Measurements from ENCODE around the gene CCDC7. TPM values are rescaled to one million over a fixed set of nuclear protein-coding genes. Genes with fewer than 3 reads are reported as not detected.

The CCDC7 gene
- total and polyA plus RNA-seq, 2 experiments from 2014 or later = 2.2 TPM

- Histone ChIP-seq H3K9ac (no peak overlapping the region), H3K27ac (no peak overlapping the region), H3F3A (ENCODE audit: insufficient read depth) (no peaks in the 10 kb centered on the region), H3K4me3 (no peak overlapping the region), H3K36me3 (ENCODE audit: low read depth) (no peaks in the 10 kb centered on the region), H3K79me2 (ENCODE audit: insufficient read depth) (no peaks in the 10 kb centered on the region), H4K20me1 (ENCODE audit: insufficient read depth) (no peaks in the 10 kb centered on the region), H3K4me2 (ENCODE audit: unreplicated experiment) (no peak overlapping the region), H3K9me3 (ENCODE audit: low read depth) (no peaks in the 10 kb centered on the region), H3K4me1 (ENCODE audit: insufficient read depth) (no peaks in the 10 kb centered on the region), H2AFZ (no peak overlapping the region), H3K9me2 (ENCODE audit: insufficient read depth) (no peaks in the 10 kb centered on the region), H3K27me3 (replicated peaks; ENCODE audit: insufficient read depth) (no peaks in the 10 kb centered on the region)
- TF ChIP-seq EZH2 (IDR thresholded peaks at IDR 0.05; ENCODE audit: insufficient read depth, poor library complexity, severe bottlenecking) = no peak
- no peak for TF ChIP-seq EZH2phosphoT487 (IDR thresholded peaks at IDR 0.05; ENCODE audit: insufficient read depth, low read depth)
- in situ Hi-C loops (cut with MboI) = no loop called here
- 88 to 89% methylated on average over 2 of the region's 2 CpGs for WGBS, 2 experiments (ENCODE audit: low coverage in 1 of 2, low lambda C conversion rate in 2 of 2, missing lambda C conversion rate in 2 of 2)
- no peak for DNase-seq
These were observed 42.8 kb upstream of the CCDC7 start for GRCh38 chr10:32403091-32403490.

- Histone ChIP-seq H3K4me3 (no peak overlapping the region), H3K27ac (no peak overlapping the region), H3K9me2 (ENCODE audit: insufficient read depth) (no peaks in the 10 kb centered on the region), H3K79me2 (ENCODE audit: insufficient read depth) (no peaks in the 10 kb centered on the region), H3K4me2 (ENCODE audit: unreplicated experiment) (no peak overlapping the region), H3F3A (ENCODE audit: insufficient read depth) (peaks cover 4% of the 10 kb centered on the region; the same call in 1 of the 2 replicates), H2AFZ (no peak overlapping the region), H3K9ac (no peak overlapping the region), H3K27me3 (replicated peaks; ENCODE audit: insufficient read depth) (no peaks in the 10 kb centered on the region), H3K9me3 (ENCODE audit: low read depth) (no peaks in the 10 kb centered on the region), H3K36me3 (ENCODE audit: low read depth) (no peaks in the 10 kb centered on the region), H3K4me1 (ENCODE audit: insufficient read depth) (peaks cover 17% of the 10 kb centered on the region), H4K20me1 (ENCODE audit: insufficient read depth) (no peaks in the 10 kb centered on the region)
- in situ Hi-C loops (cut with MboI) = no loop called here
- 94 to 95% methylated on average over 5 of the region's 5 CpGs for WGBS, 2 experiments (ENCODE audit: low coverage in 1 of 2, low lambda C conversion rate in 2 of 2, missing lambda C conversion rate in 2 of 2)
- DNase-seq = no peak
- no peak for TF ChIP-seq EZH2 (IDR thresholded peaks at IDR 0.05; ENCODE audit: insufficient read depth, poor library complexity, severe bottlenecking)
- TF ChIP-seq EZH2phosphoT487 (IDR thresholded peaks at IDR 0.05; ENCODE audit: insufficient read depth, low read depth) = no peak
These were observed 37.2 kb upstream of the CCDC7 start for GRCh38 chr10:32408690-32409089.

GRCh38 chr10:32409741-32410140 is 36.2 kb upstream of the CCDC7 start:
- WGBS, 2 experiments (ENCODE audit: low coverage in 1 of 2, low lambda C conversion rate in 2 of 2, missing lambda C conversion rate in 2 of 2) = 53 to 54% methylated on average over 3 of the region's 3 CpGs
- peaks cover 22% of the 10 kb centered on the region for H3K4me1 ChIP-seq (ENCODE audit: insufficient read depth)
- H3K9me3 ChIP-seq (ENCODE audit: low read depth) = no peaks in the 10 kb centered on the region
- in situ Hi-C loops (cut with MboI) = no loop called here
- H3K27ac ChIP-seq = no peak overlapping the region
- no peak overlapping the region for H3K4me2 ChIP-seq (ENCODE audit: unreplicated experiment)
- no peak overlapping the region for H3K4me3 ChIP-seq
- H3K27me3 ChIP-seq (replicated peaks; ENCODE audit: insufficient read depth) = no peaks in the 10 kb centered on the region
- DNase-seq = peak; percentile 16
- no peaks in the 10 kb centered on the region for H3K79me2 ChIP-seq (ENCODE audit: insufficient read depth)
- H3K9ac ChIP-seq = no peak overlapping the region
- no peaks in the 10 kb centered on the region for H4K20me1 ChIP-seq (ENCODE audit: insufficient read depth)
- H3F3A ChIP-seq (ENCODE audit: insufficient read depth) = peaks cover 11% of the 10 kb centered on the region; the same call in 1 of the 2 replicates
- no peak overlapping the region for H2AFZ ChIP-seq
- no peaks in the 10 kb centered on the region for H3K36me3 ChIP-seq (ENCODE audit: low read depth)
- H3K9me2 ChIP-seq (ENCODE audit: insufficient read depth) = no peaks in the 10 kb centered on the region
- TF ChIP-seq EZH2phosphoT487 (IDR thresholded peaks at IDR 0.05; ENCODE audit: insufficient read depth, low read depth) (no peak), EZH2 (IDR thresholded peaks at IDR 0.05; ENCODE audit: insufficient read depth, poor library complexity, severe bottlenecking) (no peak)

GRCh38 chr10:32410569-32410968 is 35.4 kb upstream of the CCDC7 start:
- WGBS, 2 experiments (ENCODE audit: low coverage in 1 of 2, low lambda C conversion rate in 2 of 2, missing lambda C conversion rate in 2 of 2) = 89 to 90% methylated on average over 8 of the region's 8 CpGs
- Histone ChIP-seq H3K9ac (no peak overlapping the region), H3K4me3 (no peak overlapping the region), H2AFZ (no peak overlapping the region), H3K36me3 (ENCODE audit: low read depth) (no peaks in the 10 kb centered on the region), H3K79me2 (ENCODE audit: insufficient read depth) (no peaks in the 10 kb centered on the region), H3K27me3 (replicated peaks; ENCODE audit: insufficient read depth) (no peaks in the 10 kb centered on the region), H4K20me1 (ENCODE audit: insufficient read depth) (no peaks in the 10 kb centered on the region), H3K4me2 (ENCODE audit: unreplicated experiment) (no peak overlapping the region), H3F3A (ENCODE audit: insufficient read depth) (peaks cover 11% of the 10 kb centered on the region; the same call in 1 of the 2 replicates), H3K4me1 (ENCODE audit: insufficient read depth) (peaks cover 22% of the 10 kb centered on the region), H3K9me2 (ENCODE audit: insufficient read depth) (no peaks in the 10 kb centered on the region), H3K27ac (no peak overlapping the region), H3K9me3 (ENCODE audit: low read depth) (no peaks in the 10 kb centered on the region)
- no peak for TF ChIP-seq EZH2phosphoT487 (IDR thresholded peaks at IDR 0.05; ENCODE audit: insufficient read depth, low read depth)
- TF ChIP-seq EZH2 (IDR thresholded peaks at IDR 0.05; ENCODE audit: insufficient read depth, poor library complexity, severe bottlenecking) = no peak
- in situ Hi-C loops (cut with MboI) = no loop called here
- no peak for DNase-seq

Measured in GM23248 (cell line).